ENCODE data around the gene GRIK4.
A peak's percentile ranks its signal among the peaks of the same experiment; 100 is the strongest.

The GRIK4 gene

GRCh38 chr11:120977266-120978137 lies 466.0 kb downstream of the GRIK4 start:
- peak; percentile 8 for DNase-seq (ENCODE audit: low read depth)
- TF ChIP-seq CTCF (IDR thresholded peaks at IDR 0.05; ENCODE audit: low read depth, low read length, missing control alignments): no peak
- H3K4me3 ChIP-seq (ENCODE audit: low read depth, low read length): no peak overlapping the region
- in situ Hi-C loops (cut with HindIII; ENCODE audit: low sequenced_read_pairs): no loop called here

- in situ Hi-C loops (cut with HindIII; ENCODE audit: low sequenced_read_pairs): no loop called here
- no peak for TF ChIP-seq CTCF (IDR thresholded peaks at IDR 0.05; ENCODE audit: low read depth, low read length, missing control alignments)
- DNase-seq (ENCODE audit: low read depth): no peak
- no peak overlapping the region for H3K4me3 ChIP-seq (ENCODE audit: low read depth, low read length)
These were observed 467.2 kb downstream of the GRIK4 start for GRCh38 chr11:120978701-120979100.

- in situ Hi-C loops (cut with HindIII; ENCODE audit: low sequenced_read_pairs): no loop called here
- TF ChIP-seq CTCF (IDR thresholded peaks at IDR 0.05; ENCODE audit: low read depth, low read length, missing control alignments): no peak
- H3K4me3 ChIP-seq (ENCODE audit: low read depth, low read length): peak overlapping the region; percentile 33
- no peak for DNase-seq (ENCODE audit: low read depth)
These were observed 474.4 kb downstream of the GRIK4 start for GRCh38 chr11:120985718-120986569.

GRCh38 chr11:120988603-120989002 lies 477.1 kb downstream of the GRIK4 start:
- in situ Hi-C loops (cut with HindIII; ENCODE audit: low sequenced_read_pairs): no loop called here
- DNase-seq (ENCODE audit: low read depth): no peak
- no peak overlapping the region for H3K4me3 ChIP-seq (ENCODE audit: low read depth, low read length)
- TF ChIP-seq CTCF (IDR thresholded peaks at IDR 0.05; ENCODE audit: low read depth, low read length, missing control alignments): no peak

GRCh38 chr11:120991830-120992686 lies 480.5 kb downstream of the GRIK4 start:
- in situ Hi-C loops (cut with HindIII; ENCODE audit: low sequenced_read_pairs): no loop called here
- no peak for TF ChIP-seq CTCF (IDR thresholded peaks at IDR 0.05; ENCODE audit: low read depth, low read length, missing control alignments)
- H3K4me3 ChIP-seq (ENCODE audit: low read depth, low read length): no peak overlapping the region
- no peak for DNase-seq (ENCODE audit: low read depth)

Data from astrocyte of the cerebellum (primary cell).